ENCODE results near the gene PITPNC1.

DNA sequence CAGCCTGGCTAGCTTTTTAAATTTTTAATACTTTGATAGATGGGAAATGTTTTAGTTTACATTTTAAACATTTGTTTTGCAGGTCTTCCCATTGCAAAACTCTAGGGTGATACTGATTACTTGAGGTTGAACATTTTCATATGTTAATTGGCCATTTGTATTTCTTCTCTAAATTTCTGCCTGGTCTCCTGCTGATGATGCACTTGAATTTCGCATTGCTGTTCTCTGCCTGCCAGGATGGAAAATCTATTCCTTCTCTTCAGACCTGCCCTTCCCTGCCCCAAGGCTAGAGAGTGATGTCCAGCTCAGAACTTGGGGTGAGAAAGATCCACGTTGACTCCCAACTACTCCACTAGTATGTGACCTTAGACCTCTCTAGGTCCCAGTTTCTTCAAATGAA, 134.7 kb downstream of the PITPNC1 start:
- TF ChIP-seq, protein P1, sequence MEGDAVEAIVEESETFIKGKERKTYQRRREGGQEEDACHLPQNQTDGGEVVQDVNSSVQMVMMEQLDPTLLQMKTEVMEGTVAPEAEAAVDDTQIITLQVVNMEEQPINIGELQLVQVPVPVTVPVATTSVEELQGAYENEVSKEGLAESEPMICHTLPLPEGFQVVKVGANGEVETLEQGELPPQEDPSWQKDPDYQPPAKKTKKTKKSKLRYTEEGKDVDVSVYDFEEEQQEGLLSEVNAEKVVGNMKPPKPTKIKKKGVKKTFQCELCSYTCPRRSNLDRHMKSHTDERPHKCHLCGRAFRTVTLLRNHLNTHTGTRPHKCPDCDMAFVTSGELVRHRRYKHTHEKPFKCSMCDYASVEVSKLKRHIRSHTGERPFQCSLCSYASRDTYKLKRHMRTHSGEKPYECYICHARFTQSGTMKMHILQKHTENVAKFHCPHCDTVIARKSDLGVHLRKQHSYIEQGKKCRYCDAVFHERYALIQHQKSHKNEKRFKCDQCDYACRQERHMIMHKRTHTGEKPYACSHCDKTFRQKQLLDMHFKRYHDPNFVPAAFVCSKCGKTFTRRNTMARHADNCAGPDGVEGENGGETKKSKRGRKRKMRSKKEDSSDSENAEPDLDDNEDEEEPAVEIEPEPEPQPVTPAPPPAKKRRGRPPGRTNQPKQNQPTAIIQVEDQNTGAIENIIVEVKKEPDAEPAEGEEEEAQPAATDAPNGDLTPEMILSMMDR (IDR thresholded peaks at IDR 0.05): no peak
- TF ChIP-seq EP300 (IDR thresholded peaks at IDR 0.05) (no peak), POLR2A (IDR thresholded peaks at IDR 0.05) (no peak)
